PC-3 (cell line): ENCODE data around the gene SUN1. TPM values are rescaled to one million over a fixed set of nuclear protein-coding genes. Genes with fewer than 3 reads are reported as not detected.

Experiments used
- ATAC-seq: fragments of 200-7000 bp; cut with Tn5 transposase; 2 replicates; pipeline ENCODE4 v1.9.1; 2020; ENCODE audit warnings: mild to moderate bottlenecking, moderate library complexity
- BruUV-seq: library from RNA; stranded (reverse); fragments of 400-500 nt; replicated peaks from 2 replicates; lab custom pipeline; 2021; lab: Mats Ljungman, UMichigan
- CTCF ChIA-PET: fragments of 300-600 bp; sonication (Branson Sonifier 250); formaldehyde crosslinking; loops from one replicate; lab custom pipeline; 2022; ENCODE audit warnings: antibody characterized with exemption; lab: Charles Lee
- POLR2A ChIA-PET: fragments of 300-600 bp; sonication (Branson Sonifier 250); formaldehyde crosslinking; loops from one replicate; lab custom pipeline; 2022; ENCODE audit warnings: antibody characterized with exemption; ENCODE audit not compliant: unreplicated experiment; lab: Charles Lee
- DNase-seq: peaks from one replicate; pipeline ENCODE4 v3.0.0-alpha.2; 2015
- H2AFZ ChIP-seq: fragments of 300-600 bp; sonication (generic); 2 replicates; pipeline ENCODE4 v1.6.0; 2016; ENCODE audit warnings: antibody characterized with exemption, low read length
- H3F3A ChIP-seq: fragments of 300-600 bp; sonication (generic); one replicate; pipeline ENCODE4 v1.6.0; 2017; ENCODE audit warnings: antibody characterized with exemption, low read length, control low read depth, mild to moderate bottlenecking; ENCODE audit not compliant: unreplicated experiment
- H3K27ac ChIP-seq: fragments of 300-600 bp; sonication (generic); 2 replicates; pipeline ENCODE4 v1.5.1; 2016; ENCODE audit warnings: mild to moderate bottlenecking, low read length
- H3K27me3 ChIP-seq: fragments of 300-600 bp; sonication (generic); 2 replicates; pipeline ENCODE4 v1.6.1; 2016; ENCODE audit warnings: low read length, mixed read lengths
- H3K36me3 ChIP-seq: fragments of 300-600 bp; sonication (generic); 2 replicates; pipeline ENCODE4 v1.6.1; 2016; ENCODE audit warnings: low read depth, mixed run types, low read length, mixed read lengths
- H3K4me1 ChIP-seq: fragments of 300-600 bp; sonication (generic); 2 replicates; pipeline ENCODE4 v1.5.1; 2016; ENCODE audit warnings: low read length; ENCODE audit not compliant: insufficient read depth
- H3K4me2 ChIP-seq: fragments of 300-600 bp; sonication (generic); 2 replicates; pipeline ENCODE4 v1.6.0; 2016; ENCODE audit warnings: low read length
- H3K4me3 ChIP-seq: fragments of 300-600 bp; sonication (generic); 2 replicates; pipeline ENCODE4 v1.5.1; 2016; ENCODE audit warnings: mild to moderate bottlenecking, low read length, mixed read lengths
- H3K79me2 ChIP-seq: fragments of 300-600 bp; sonication (generic); 2 replicates; pipeline ENCODE4 v1.6.1; 2017; ENCODE audit warnings: low read length, mixed read lengths
- H3K9ac ChIP-seq: fragments of 300-600 bp; sonication (generic); 2 replicates; pipeline ENCODE4 v1.6.0; 2016; ENCODE audit warnings: mild to moderate bottlenecking, low read length
- H3K9me2 ChIP-seq: fragments of 300-600 bp; sonication (generic); replicated peaks from 2 replicates; pipeline ENCODE4 v1.6.1; 2016; ENCODE audit warnings: mixed run types, low read length, mixed read lengths
- H3K9me3 ChIP-seq: fragments of 300-600 bp; sonication (generic); 2 replicates; pipeline ENCODE4 v1.6.1; 2016; ENCODE audit warnings: low read length, mixed read lengths
- H4K20me1 ChIP-seq: fragments of 300-600 bp; sonication (generic); 2 replicates; pipeline ENCODE4 v1.6.1; 2016; ENCODE audit warnings: low read length, mixed read lengths
- CTCF ChIP-seq: fragments of 300-600 bp; sonication (generic); conservative IDR thresholded peaks from 2 replicates; pipeline ENCODE4 v1.5.1; 2017; ENCODE audit warnings: antibody characterized with exemption, low read depth, mild to moderate bottlenecking, low read length
- EZH2 ChIP-seq: fragments of 300-600 bp; sonication (generic); IDR thresholded peaks from one replicate; pipeline ENCODE4 v1.6.1; 2017; ENCODE audit warnings: antibody characterized with exemption, mild to moderate bottlenecking, low read length; ENCODE audit not compliant: unreplicated experiment
- EZH2phosphoT487 ChIP-seq: fragments of 300-600 bp; sonication (generic); IDR thresholded peaks from 2 replicates; pipeline ENCODE4 v1.6.1; 2018; ENCODE audit warnings: mild to moderate bottlenecking, antibody characterized with exemption, low read length, borderline replicate concordance
- intact Hi-C: fragments of 100-400 bp; cut with micrococcal nuclease; formaldehyde crosslinking; loops from 2 replicates; pipeline ENCODE4 v1.9.0; 2023
- total RNA-seq: library from RNA; depleted of rRNA; stranded (reverse); fragments of >200 nt; gene quantifications from 2 replicates; pipeline ENCODE4 v1.2.3, GENCODE V29; 2014

Gene SUN1
- total RNA-seq, 1 experiment from 2014 or later: 92.5 TPM

DNA sequence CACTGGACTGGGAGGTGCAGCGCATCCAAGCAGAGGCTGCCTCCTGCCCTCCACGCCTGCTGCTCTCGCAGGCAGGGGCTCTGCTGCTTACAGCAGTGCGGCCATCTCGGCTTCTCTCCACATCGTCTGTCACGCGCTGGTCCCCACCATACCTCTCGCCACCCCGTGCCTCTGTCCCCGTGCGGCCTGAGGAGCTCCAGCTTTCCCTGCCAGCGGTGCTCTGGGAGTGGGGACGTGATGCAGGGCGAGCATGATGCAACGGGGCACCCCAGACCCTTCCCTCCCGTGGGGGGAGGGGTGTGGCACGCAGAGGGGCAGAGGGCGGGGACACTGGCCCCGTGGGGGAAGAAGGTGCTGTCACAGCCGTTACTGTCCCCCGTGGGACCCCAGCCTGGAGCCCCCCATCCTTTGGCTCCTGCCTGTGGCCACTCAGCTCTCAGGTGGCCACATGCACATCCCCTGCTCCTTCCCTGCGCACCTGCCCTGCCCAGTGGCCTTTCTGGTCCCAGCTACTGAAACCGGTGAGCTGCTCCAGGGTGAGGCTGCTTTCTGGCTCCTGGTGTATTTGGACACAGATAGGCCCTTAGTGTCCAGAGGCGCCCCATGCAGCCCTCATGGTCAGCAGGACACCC is 53.1 kb downstream of the SUN1 start:
- H3F3A ChIP-seq: no peaks in the 10 kb centered on the region
- DNase-seq: no peak
- H4K20me1 ChIP-seq: peaks cover 27% of the 10 kb centered on the region; the same call in 1 of the 2 replicates
- H3K4me2 ChIP-seq: no peak overlapping the region
- no peak overlapping the region for H3K4me3 ChIP-seq
- CTCF ChIA-PET: no interaction called here
- BruUV-seq: no TSS peak
- H3K4me1 ChIP-seq: no peaks in the 10 kb centered on the region; the same call in 1 of the 2 replicates
- H2AFZ ChIP-seq: no peak overlapping the region
- H3K9me2 ChIP-seq: no peaks in the 10 kb centered on the region
- POLR2A ChIA-PET: no interaction called here
- peaks cover 79% of the 10 kb centered on the region for H3K79me2 ChIP-seq
- H3K27ac ChIP-seq: no peak overlapping the region
- intact Hi-C loops: no loop called here
- H3K36me3 ChIP-seq: no peaks in the 10 kb centered on the region
- H3K9ac ChIP-seq: no peak overlapping the region
- no peak for ATAC-seq
- TF ChIP-seq EZH2: no peak
- TF ChIP-seq CTCF: no peak
- TF ChIP-seq EZH2phosphoT487: no peak
- no peaks in the 10 kb centered on the region for H3K27me3 ChIP-seq
- H3K9me3 ChIP-seq: no peaks in the 10 kb centered on the region

GRCh38 chr7:885893-886625 is 53.8 kb downstream of the SUN1 start:
- Histone ChIP-seq H3K9me2 (no peaks in the 10 kb centered on the region), H3K9me3 (no peaks in the 10 kb centered on the region), H3K27ac (no peak overlapping the region), H2AFZ (no peak overlapping the region), H3K9ac (no peak overlapping the region), H4K20me1 (peaks cover 27% of the 10 kb centered on the region; the same call in 1 of the 2 replicates), H3F3A (no peaks in the 10 kb centered on the region), H3K36me3 (no peaks in the 10 kb centered on the region), H3K27me3 (no peaks in the 10 kb centered on the region), H3K79me2 (peaks cover 73% of the 10 kb centered on the region), H3K4me3 (no peak overlapping the region), H3K4me1 (no peaks in the 10 kb centered on the region), H3K4me2 (no peak overlapping the region)
- DNase-seq: no peak
- POLR2A ChIA-PET: no interaction called here
- no peak for ATAC-seq
- no peak for TF ChIP-seq EZH2phosphoT487
- TF ChIP-seq CTCF: no peak
- no peak for TF ChIP-seq EZH2
- intact Hi-C loops: no loop called here
- CTCF ChIA-PET: no interaction called here
- BruUV-seq: no TSS peak
